GM12878 (cell line): ENCODE results near the gene SPTLC3. TPM values are rescaled to one million over a fixed set of nuclear protein-coding genes. Genes with fewer than 3 reads are reported as not detected.

Source experiments
- ATAC-seq: fragments of 200-7000 bp; cut with Tn5 transposase; 3 replicates; pipeline ENCODE4 v1.9.1; 2020; ENCODE audit warnings: mild to moderate bottlenecking, moderate library complexity
- BruUV-seq: library from RNA; stranded (reverse); fragments of 400-500 nt; replicated peaks from 2 replicates; lab custom pipeline; 2021; lab: Mats Ljungman, UMichigan
- CTCF ChIA-PET: fragments of 300-600 bp; sonication (Branson Sonifier 250); formaldehyde crosslinking; extraction: SDS; loops from one replicate; lab custom pipeline; 2021; ENCODE audit warnings: inconsistent platforms; lab: Yijun Ruan, JAX
- POLR2A ChIA-PET: fragments of 350-600 bp; formaldehyde crosslinking; extraction: SDS; loops from one replicate; lab custom pipeline; 2021; ENCODE audit warnings: inconsistent platforms; lab: Charles Lee
- RAD21 ChIA-PET: fragments of 300-600 bp; sonication (Branson Sonifier 250); formaldehyde crosslinking; loops from one replicate; lab custom pipeline; 2023; ENCODE audit warnings: antibody characterized with exemption; ENCODE audit not compliant: unreplicated experiment; lab: Charles Lee
- SMC1A ChIA-PET: fragments of 300-600 bp; sonication (Branson Sonifier 250); formaldehyde crosslinking; loops from one replicate; lab custom pipeline; 2023; ENCODE audit not compliant: unreplicated experiment, uncharacterized antibody; lab: Charles Lee
- DNase-seq: peaks from one replicate; pipeline ENCODE4 v3.0.0-alpha.2; 2011; ENCODE audit warnings: low read depth, low spot score
- FAIRE-seq: peaks from 3 replicates; lab custom pipeline; 2011; peaks lifted over from hg19 to GRCh38; lab: Jason Lieb, UNC
- H2AFZ ChIP-seq: 2 replicates; pipeline ENCODE4 v1.6.0; 2011; ENCODE audit warnings: low read depth, low read length, control low read depth; ENCODE audit not compliant: control insufficient read depth
- H3K27ac ChIP-seq: 2 replicates; pipeline ENCODE4 v1.5.1; 2011; ENCODE audit warnings: control low read depth; ENCODE audit not compliant: control insufficient read depth, insufficient read depth
- H3K27me3 ChIP-seq, 2 experiments: replicated peaks in 1 of 2; 2 replicates each; pipeline versions ENCODE4 v1.6.0 to v1.6.1; 2011; ENCODE audit warnings: low read length in 1 of 2; ENCODE audit not compliant: control insufficient read depth in 2 of 2, insufficient read depth in 2 of 2
- H3K36me3 ChIP-seq, 2 experiments: 2 replicates each; pipeline ENCODE4 v1.5.1; 2011; ENCODE audit warnings: low read length in 1 of 2; ENCODE audit not compliant: control insufficient read depth in 2 of 2, insufficient read depth in 2 of 2
- H3K4me1 ChIP-seq: 2 replicates; pipeline ENCODE4 v1.6.1; 2011; ENCODE audit warnings: mild to moderate bottlenecking, low read length, moderate library complexity, mixed read lengths; ENCODE audit not compliant: control insufficient read depth, insufficient read depth
- H3K4me2 ChIP-seq: 2 replicates; pipeline ENCODE4 v1.6.0; 2011; ENCODE audit warnings: control low read depth; ENCODE audit not compliant: control insufficient read depth, insufficient read depth
- H3K4me3 ChIP-seq: fragments of 200-600 bp; sonication (generic); 2 replicates; pipeline ENCODE4 v1.5.1; 2016
- H3K79me2 ChIP-seq: 2 replicates; pipeline ENCODE4 v1.6.0; 2011; ENCODE audit warnings: low read length; ENCODE audit not compliant: control insufficient read depth, insufficient read depth
- H3K9ac ChIP-seq: 2 replicates; pipeline ENCODE4 v1.8.0; 2011; ENCODE audit warnings: low read length, control low read depth, mixed read lengths; ENCODE audit not compliant: control insufficient read depth, insufficient read depth
- H3K9me3 ChIP-seq: replicated peaks from 3 replicates; pipeline ENCODE4 v1.5.1; 2011; ENCODE audit warnings: mild to moderate bottlenecking, low read length; ENCODE audit not compliant: control insufficient read depth, insufficient read depth
- H4K20me1 ChIP-seq: 2 replicates; pipeline ENCODE4 v1.6.0; 2011; ENCODE audit not compliant: control insufficient read depth, insufficient read depth
- ASH2L ChIP-seq: fragments of 300-600, 200-600 bp; sonication (generic); IDR thresholded peaks from 2 replicates; pipeline ENCODE4 v1.6.1; 2017; ENCODE audit warnings: low read depth, mild to moderate bottlenecking, borderline replicate concordance
- BHLHE40 ChIP-seq, 2 experiments: fragments of 450-650 bp in 1 of 2; IDR thresholded peaks; 2 replicates each; pipeline ENCODE4 v1.6.1; 2011 to 2017; ENCODE audit warnings: low read depth in 2 of 2, borderline replicate concordance in 1 of 2, improper control_type of control experiment in 1 of 2, low read length in 1 of 2, mild to moderate bottlenecking in 1 of 2
- CBFB ChIP-seq: IDR thresholded peaks from 2 replicates; pipeline ENCODE4 v1.6.1; 2016; ENCODE audit warnings: antibody characterized with exemption, low read depth
- CHD2 ChIP-seq: IDR thresholded peaks from 2 replicates; pipeline ENCODE4 v1.6.1; 2011; ENCODE audit warnings: low read depth, low read length, improper control_type of control experiment, borderline replicate concordance
- ESRRA ChIP-seq: IDR thresholded peaks from 2 replicates; pipeline ENCODE4 v1.6.1; 2012; ENCODE audit warnings: mild to moderate bottlenecking, low read length, improper control_type of control experiment
- MAX ChIP-seq: IDR thresholded peaks from 2 replicates; pipeline ENCODE4 v1.6.1; 2012; ENCODE audit warnings: low read depth, low read length, improper control_type of control experiment
- MEF2A ChIP-seq: IDR thresholded peaks from 2 replicates; pipeline ENCODE4 v1.6.1; 2011; ENCODE audit warnings: low read depth, mild to moderate bottlenecking, low read length, moderate library complexity; ENCODE audit not compliant: insufficient read depth
- MYC ChIP-seq: IDR thresholded peaks from 2 replicates; pipeline ENCODE4 v1.6.1; 2011; ENCODE audit warnings: mild to moderate bottlenecking, low read length, moderate library complexity, inconsistent platforms; ENCODE audit not compliant: insufficient read depth, insufficient replicate concordance, insufficient read length, severe bottlenecking
- NBN ChIP-seq: fragments of 450-650 bp; IDR thresholded peaks from 2 replicates; pipeline ENCODE4 v1.6.1; 2016
- PAX5 ChIP-seq: IDR thresholded peaks from 2 replicates; pipeline ENCODE4 v1.6.1; 2011; ENCODE audit warnings: low read depth, low read length, borderline replicate concordance
- SMAD5 ChIP-seq: IDR thresholded peaks from 2 replicates; pipeline ENCODE4 v1.6.1; 2016; ENCODE audit warnings: antibody characterized with exemption, low read depth
- SREBF1 ChIP-seq: IDR thresholded peaks from 2 replicates; pipeline ENCODE4 v1.6.1; 2012; ENCODE audit warnings: mild to moderate bottlenecking, low read length
- TBL1XR1 ChIP-seq: IDR thresholded peaks from 2 replicates; pipeline ENCODE4 v1.6.1; 2012; ENCODE audit warnings: low read depth, low read length, improper control_type of control experiment
- WGBS: methylation state at CpG from one replicate; pipeline ENCODE4 v1.1.6; 2016; ENCODE audit warnings: low lambda C conversion rate; ENCODE audit not compliant: insufficient replicate concordance, insufficient coverage; ENCODE audit errors: missing lambda C conversion rate; 5-methylcytosine and 5-hydroxymethylcytosine counted together
- in situ Hi-C: fragments of 300-500 bp; cut with MboI; formaldehyde crosslinking; loops from 9 replicates; pipeline ENCODE4 v1.14.3; 2018; ENCODE audit warnings: mixed read lengths
- intact Hi-C: fragments of 100-400 bp; cut with micrococcal nuclease; formaldehyde crosslinking; loops from one replicate; pipeline ENCODE4 v1.14.2; 2022; ENCODE audit not compliant: unreplicated experiment
- polyA plus RNA-seq, 11 experiments: library from polyadenylated mRNA; depleted of rRNA in 4 of 11; unstranded in 6 of 11; stranded (reverse) in 5 of 11; fragments of >200 nt; fragmentation: Nextera tagmentation in 4 of 11; fragmentation: Illumina TruSeq in 1 of 11; extraction: Ambion mirVana in 4 of 11; extraction: Trizol in 1 of 11; gene quantifications; 1 replicate in 1 of 11; 2 replicates in 10 of 11; pipeline versions ENCODE4 v1.2.1 to v1.2.3, GENCODE V29; 2011 to 2016; ENCODE audit warnings: inconsistent platforms in 2 of 11, missing spikeins in 2 of 11, low read depth in 1 of 11
- total RNA-seq, 4 experiments: library from RNA; depleted of rRNA in 3 of 4; stranded (reverse); fragments of >200 nt in 3 of 4; fragmentation: Illumina TruSeq in 1 of 4; extraction: Trizol in 1 of 4; gene quantifications; 2 replicates each; pipeline versions ENCODE4 v1.2.1 to v1.2.3, GENCODE V29; 2013 to 2021
- TF ChIP-seq, protein P1 (sequence below): fragments of 450-650 bp; IDR thresholded peaks from 2 replicates; pipeline ENCODE4 v1.6.1; 2016; ENCODE audit warnings: mild to moderate bottlenecking
- TF ChIP-seq, protein P2 (sequence below): fragments of 450-650 bp; IDR thresholded peaks from 2 replicates; pipeline ENCODE4 v1.6.1; 2018; ENCODE audit warnings: borderline replicate concordance, mild to moderate bottlenecking; ENCODE audit not compliant: partially characterized antibody
- TF ChIP-seq, protein P3 (sequence below): IDR thresholded peaks from 2 replicates; pipeline ENCODE4 v1.6.1; 2011; ENCODE audit warnings: mild to moderate bottlenecking, low read depth, low read length, moderate library complexity; ENCODE audit not compliant: insufficient replicate concordance

The SPTLC3 gene
- total and polyA plus RNA-seq, 10 of the 15 experiments (the other 5 are each of a cell fraction or from before 2014, with no cell fraction given), result 0.04 to 0.29 (median 0.06) TPM; not detected in 7

- 19% methylated on average over 4 of the region's 5 CpGs for WGBS
- CTCF ChIA-PET, result no interaction called here
- TF ChIP-seq CBFB (no peak), MYC (no peak), MAX (no peak), ASH2L (no peak), MEF2A (no peak), BHLHE40 (IDR thresholded peaks at IDR 0.05; ENCODE audit: borderline replicate concordance in 1 of 2, low read depth in 2 of 2, low read length in 1 of 2) (no peak), ESRRA (no peak), SMAD5 (no peak), NBN (no peak), CHD2 (no peak), SREBF1 (no peak), PAX5 (no peak), TBL1XR1 (no peak)
- TF ChIP-seq, protein P1, sequence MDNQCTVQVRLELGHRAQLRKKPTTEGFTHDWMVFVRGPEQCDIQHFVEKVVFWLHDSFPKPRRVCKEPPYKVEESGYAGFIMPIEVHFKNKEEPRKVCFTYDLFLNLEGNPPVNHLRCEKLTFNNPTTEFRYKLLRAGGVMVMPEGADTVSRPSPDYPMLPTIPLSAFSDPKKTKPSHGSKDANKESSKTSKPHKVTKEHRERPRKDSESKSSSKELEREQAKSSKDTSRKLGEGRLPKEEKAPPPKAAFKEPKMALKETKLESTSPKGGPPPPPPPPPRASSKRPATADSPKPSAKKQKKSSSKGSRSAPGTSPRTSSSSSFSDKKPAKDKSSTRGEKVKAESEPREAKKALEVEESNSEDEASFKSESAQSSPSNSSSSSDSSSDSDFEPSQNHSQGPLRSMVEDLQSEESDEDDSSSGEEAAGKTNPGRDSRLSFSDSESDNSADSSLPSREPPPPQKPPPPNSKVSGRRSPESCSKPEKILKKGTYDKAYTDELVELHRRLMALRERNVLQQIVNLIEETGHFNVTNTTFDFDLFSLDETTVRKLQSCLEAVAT, result no peak
- TF ChIP-seq, protein P2, sequence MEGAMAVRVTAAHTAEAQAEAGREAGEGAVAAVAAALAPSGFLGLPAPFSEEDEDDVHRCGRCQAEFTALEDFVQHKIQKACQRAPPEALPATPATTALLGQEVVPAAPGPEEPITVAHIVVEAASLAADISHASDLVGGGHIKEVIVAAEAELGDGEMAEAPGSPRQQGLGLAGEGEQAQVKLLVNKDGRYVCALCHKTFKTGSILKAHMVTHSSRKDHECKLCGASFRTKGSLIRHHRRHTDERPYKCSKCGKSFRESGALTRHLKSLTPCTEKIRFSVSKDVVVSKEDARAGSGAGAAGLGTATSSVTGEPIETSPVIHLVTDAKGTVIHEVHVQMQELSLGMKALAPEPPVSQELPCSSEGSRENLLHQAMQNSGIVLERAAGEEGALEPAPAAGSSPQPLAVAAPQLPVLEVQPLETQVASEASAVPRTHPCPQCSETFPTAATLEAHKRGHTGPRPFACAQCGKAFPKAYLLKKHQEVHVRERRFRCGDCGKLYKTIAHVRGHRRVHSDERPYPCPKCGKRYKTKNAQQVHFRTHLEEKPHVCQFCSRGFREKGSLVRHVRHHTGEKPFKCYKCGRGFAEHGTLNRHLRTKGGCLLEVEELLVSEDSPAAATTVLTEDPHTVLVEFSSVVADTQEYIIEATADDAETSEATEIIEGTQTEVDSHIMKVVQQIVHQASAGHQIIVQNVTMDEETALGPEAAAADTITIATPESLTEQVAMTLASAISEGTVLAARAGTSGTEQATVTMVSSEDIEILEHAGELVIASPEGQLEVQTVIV, result no peak
- TF ChIP-seq, protein P3, sequence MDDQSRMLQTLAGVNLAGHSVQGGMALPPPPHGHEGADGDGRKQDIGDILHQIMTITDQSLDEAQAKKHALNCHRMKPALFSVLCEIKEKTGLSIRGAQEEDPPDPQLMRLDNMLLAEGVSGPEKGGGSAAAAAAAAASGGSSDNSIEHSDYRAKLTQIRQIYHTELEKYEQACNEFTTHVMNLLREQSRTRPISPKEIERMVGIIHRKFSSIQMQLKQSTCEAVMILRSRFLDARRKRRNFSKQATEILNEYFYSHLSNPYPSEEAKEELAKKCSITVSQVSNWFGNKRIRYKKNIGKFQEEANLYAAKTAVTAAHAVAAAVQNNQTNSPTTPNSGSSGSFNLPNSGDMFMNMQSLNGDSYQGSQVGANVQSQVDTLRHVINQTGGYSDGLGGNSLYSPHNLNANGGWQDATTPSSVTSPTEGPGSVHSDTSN, result no peak
These were observed 12.6 kb downstream of the SPTLC3 start for GRCh38 chr20:13021205-13021970.

More at GRCh38 chr20:13021205-13021970, 12.6 kb downstream of the SPTLC3 start:
- ATAC-seq, result no peak
- Histone ChIP-seq H2AFZ (no peak overlapping the region), H3K4me3 (no peak overlapping the region), H3K4me2 (no peak overlapping the region), H3K27ac (no peak overlapping the region), H3K9ac (no peak overlapping the region), H4K20me1 (no peaks in the 10 kb centered on the region), H3K4me1 (no peaks in the 10 kb centered on the region), H3K36me3 (no peaks in the 10 kb centered on the region), H3K79me2 (no peaks in the 10 kb centered on the region), H3K27me3 (no peaks in the 10 kb centered on the region), H3K9me3 (no peaks in the 10 kb centered on the region; the same call in 1 of the 3 replicates)
- no peak for FAIRE-seq
- POLR2A ChIA-PET, result no interaction called here
- intact Hi-C loops (no loop called here), in situ Hi-C loops (no loop called here)
- RAD21 ChIA-PET, result no interaction called here
- SMC1A ChIA-PET, result interaction anchor here (0.6 kb wide), 1 partner anchor 18 kb away, joined by 3 read pairs; no protein-coding TSS in a partner anchor
- BruUV-seq, result no TSS peak
- no peak for DNase-seq
